HG02763 (cell line): ENCODE results near the gene CRIM1.

Experiments used
- ATAC-seq: cut with Tn5 transposase; IDR thresholded peaks from one replicate; pipeline ENCODE4 v1.9.1; 2021; ENCODE audit warnings: mild to moderate bottlenecking, moderate library complexity; ENCODE audit not compliant: unreplicated experiment

Gene CRIM1

GRCh38 chr2:36478999-36479398 lies 123.4 kb downstream of the CRIM1 start:
- ATAC-seq: no peak

DNA sequence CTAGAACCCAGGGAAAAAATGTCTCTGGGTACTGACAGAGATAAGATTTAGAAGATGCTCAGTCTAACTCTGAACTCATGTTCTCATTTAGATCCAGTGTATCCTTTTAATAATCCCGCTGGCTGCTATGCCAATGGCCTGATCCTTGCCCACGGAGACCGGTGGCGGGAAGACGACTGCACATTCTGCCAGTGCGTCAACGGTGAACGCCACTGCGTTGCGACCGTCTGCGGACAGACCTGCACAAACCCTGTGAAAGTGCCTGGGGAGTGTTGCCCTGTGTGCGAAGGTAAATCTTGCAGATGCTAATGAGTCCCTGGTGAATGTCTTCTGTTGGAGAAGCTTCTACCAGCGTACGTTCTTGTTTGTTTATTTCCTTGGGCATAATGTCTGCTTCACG lies 123.8 kb downstream of the CRIM1 start:
- ATAC-seq: no peak

DNA sequence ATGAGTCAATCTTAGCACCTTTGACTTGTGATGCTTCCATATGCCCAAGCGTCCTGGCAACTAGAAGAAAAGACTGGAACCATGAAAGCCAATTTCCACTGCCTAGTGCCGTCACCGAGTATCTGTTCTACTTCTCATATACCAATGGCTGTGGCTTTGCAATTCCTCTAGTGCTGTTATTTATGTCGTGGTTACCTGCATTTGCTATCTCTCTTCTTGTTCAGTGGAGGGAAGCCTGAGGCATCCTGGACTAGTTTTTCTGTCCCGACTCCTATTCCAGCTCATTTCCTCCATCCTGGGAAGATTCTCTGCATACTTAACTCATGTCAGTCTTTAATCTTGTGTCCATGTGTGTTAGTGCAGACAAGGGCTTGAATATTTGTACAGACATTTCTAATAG lies 124.5 kb downstream of the CRIM1 start:
- no peak for ATAC-seq

- no peak for ATAC-seq
These were observed 125.1 kb downstream of the CRIM1 start for GRCh38 chr2:36480636-36481035.

DNA sequence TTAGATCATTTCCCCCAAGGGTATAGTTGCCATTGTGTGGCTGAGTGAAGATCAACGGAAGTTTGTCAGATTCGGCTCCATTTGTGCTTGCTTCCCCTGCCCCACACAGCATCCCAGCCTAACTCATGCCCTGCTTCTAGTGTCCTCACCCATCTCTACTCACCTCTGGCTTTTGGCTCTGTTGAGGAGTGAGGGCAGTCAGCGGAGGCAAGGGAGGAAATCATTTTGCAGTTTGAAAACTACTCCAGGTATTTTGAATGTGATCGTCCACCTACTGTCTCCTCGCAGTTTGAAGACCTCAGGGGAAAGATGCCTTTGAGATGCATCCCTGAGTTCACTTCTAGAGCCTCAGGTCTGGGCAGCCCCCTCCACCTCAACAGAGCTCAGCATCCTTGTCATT lies 126.1 kb downstream of the CRIM1 start:
- no peak for ATAC-seq

DNA sequence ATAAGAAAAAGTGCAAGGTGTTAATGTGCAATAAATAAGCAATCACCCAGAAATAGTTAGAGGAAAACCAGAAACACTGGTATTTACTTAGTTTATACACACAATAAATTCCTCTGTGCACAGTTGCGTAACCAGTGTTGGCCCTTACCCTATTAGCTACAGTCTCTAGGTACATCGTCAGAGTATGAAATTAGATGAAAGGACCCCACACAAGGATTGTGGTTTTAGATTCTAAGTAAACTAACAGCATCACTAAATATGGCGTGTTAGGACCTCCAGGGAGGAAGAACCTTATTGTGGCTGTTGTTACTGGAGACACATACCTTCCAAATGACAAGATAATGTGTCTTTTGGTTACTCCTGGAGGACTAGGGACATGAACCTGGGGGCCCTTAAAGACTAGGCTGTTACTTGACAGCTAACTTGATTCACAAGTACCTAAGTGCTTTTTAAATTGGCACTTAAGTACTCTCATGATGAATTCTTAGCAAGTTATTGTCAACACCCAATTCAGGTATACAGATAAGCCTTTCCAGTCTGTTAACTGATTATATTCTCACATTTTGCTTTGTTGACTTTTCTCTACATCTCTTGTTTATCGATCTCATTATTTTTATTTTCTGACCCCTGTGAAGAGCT lies 127.1 kb downstream of the CRIM1 start:
- ATAC-seq: no peak

GRCh38 chr2:36483290-36483689 lies 127.7 kb downstream of the CRIM1 start:
- ATAC-seq: no peak

DNA sequence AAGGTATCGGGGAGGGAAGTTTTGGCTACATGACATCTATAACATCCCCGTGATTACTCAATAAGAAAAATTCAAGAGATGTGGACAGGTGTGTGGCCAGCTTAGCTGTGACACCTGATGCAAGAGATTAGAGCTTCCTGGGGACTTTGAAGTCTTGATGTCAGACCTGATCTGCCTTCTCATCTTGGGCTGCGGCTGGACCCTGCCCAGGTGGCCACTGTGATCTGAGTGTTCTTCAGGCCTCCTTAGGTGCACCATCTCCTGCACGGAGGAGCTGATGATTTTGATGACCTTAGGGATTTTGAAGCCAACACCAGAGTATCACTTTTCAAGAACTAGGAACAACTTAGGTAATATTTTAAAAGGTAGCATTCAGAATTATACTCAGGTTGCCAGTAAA lies 128.9 kb downstream of the CRIM1 start:
- no peak for ATAC-seq

GRCh38 chr2:36485521-36485920 lies 129.9 kb downstream of the CRIM1 start:
- ATAC-seq: no peak

- no peak for ATAC-seq
These were observed 131.0 kb downstream of the CRIM1 start for GRCh38 chr2:36486521-36487044.

GRCh38 chr2:36487947-36488346 lies 132.4 kb downstream of the CRIM1 start:
- ATAC-seq: no peak

- ATAC-seq: no peak
These were observed 133.7 kb downstream of the CRIM1 start for GRCh38 chr2:36489281-36489680.

- no peak for ATAC-seq
These were observed 135.2 kb downstream of the CRIM1 start for GRCh38 chr2:36490749-36491148.

GRCh38 chr2:36492216-36492945 lies 136.8 kb downstream of the CRIM1 start:
- ATAC-seq: no peak

GRCh38 chr2:36493306-36493705 lies 137.7 kb downstream of the CRIM1 start:
- ATAC-seq: no peak

DNA sequence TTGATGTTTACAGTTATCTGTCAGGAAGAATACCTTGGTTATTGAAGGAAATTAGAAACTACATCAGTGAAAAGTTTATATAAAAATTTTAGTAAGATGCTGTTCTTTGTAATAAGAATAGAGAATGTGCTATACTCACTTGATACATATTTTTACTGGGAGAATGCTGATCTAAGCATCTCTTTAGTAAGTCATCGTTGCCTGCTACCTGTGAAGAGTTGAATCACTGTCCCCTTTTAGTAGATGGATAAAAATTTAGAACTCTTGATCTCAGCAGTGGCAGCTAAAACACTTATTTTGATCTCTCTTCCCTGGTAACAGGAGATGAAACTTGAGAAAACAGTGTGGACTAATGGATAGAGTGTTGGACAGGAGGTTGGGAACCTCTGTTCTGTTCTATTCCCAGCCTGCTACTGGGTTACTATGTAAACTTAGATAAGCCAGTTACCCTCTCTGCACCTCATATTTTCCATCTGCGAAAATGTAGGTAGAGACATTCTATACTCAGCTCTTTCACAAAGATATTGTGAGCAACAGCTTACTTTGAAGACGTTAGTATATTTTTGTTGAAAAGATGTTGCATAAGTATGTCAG lies 142.1 kb downstream of the CRIM1 start:
- ATAC-seq: no peak

DNA sequence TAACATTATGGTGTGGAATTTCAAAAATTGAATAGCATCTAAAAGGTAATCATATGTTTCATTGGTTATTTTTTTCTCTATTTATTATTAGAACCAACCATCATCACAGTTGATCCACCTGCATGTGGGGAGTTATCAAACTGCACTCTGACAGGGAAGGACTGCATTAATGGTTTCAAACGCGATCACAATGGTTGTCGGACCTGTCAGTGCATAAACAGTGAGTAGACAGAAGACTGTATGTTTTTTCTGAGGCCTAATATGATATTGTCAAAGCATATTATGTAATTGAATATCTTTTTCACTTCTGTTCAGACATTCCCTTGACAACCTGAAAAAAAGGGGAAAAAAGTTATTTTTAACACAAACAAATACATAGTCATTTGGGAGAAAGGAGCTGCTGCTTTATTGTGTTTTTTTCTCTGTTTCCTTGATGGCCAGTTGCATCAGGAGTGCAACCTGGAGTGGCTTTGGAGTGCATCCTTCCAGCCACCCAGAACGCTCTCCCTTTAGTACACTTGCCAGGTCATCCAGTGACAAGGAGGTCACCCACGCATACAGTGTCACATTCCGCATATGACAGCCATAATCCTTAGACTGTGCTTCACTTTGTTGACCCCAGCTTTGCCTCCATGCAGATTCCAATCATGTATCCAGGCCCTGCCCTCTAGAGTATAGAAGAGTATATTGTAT lies 143.7 kb downstream of the CRIM1 start:
- no peak for ATAC-seq

GRCh38 chr2:36500072-36500471 lies 144.5 kb downstream of the CRIM1 start:
- ATAC-seq: no peak

DNA sequence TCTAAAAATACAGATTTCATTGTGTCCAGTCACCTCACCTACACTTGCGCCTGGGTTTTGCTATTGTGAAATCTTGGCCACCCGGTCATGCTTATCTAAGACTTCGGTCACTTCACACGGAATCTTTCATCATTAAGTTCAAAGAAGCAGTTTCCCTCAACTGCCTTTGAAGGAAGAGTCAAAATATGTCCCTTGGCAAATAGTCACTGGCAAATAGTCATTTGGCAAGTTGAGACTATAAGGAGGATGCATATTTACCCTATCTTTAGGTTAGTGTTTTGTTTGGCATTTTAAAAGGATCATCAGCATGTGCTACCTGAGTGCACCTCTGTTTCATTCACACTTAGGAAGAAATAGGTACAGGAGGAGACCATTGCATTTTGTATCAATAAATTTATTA lies 146.5 kb downstream of the CRIM1 start:
- ATAC-seq: no peak

GRCh38 chr2:36507408-36507812 lies 151.8 kb downstream of the CRIM1 start:
- peak; percentile 89 for ATAC-seq

- ATAC-seq: no peak
These were observed 153.5 kb downstream of the CRIM1 start for GRCh38 chr2:36509075-36509474.
